ENCODE measurements around the gene KCNA3.

KCNA3 gene

DNA sequence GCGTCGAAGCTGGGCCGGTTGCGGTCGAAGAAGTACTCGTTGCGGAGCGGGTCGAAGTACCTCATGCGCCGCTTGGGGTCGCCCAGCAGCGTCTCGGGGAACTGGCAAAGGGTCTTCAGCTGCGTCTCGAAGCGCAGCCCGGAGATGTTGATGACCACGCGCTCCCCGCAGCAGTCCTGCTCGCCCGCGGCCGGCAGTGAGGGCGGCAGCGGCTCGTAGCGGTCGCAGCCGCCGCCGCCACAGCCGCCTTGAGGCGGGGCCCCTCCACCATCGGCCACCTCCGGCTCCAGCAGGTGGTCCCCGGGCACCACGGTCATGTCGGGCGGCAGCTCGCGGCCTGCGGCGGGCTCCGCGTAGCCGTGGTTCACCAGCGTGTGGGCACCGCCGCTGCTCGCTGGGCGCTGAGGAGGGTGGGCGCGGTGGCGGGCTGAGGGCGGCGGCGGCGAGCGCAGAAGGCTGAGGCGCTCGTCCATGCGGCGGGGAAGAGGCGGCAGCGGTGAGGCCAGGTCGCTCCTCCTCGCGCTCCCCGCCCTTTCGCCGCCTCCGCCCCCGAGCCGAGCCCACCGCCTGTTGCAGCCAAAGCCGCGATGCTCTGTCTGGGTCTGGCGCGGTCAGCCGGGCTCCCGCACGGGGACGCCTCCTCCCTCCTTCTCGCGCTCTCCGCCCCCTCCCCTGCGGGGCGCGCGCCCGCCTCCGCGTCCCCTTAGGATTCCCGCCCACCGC lies at the start of gene KCNA3:
TSS of gene KCNA3 (minus strand) at position 604 of the 723 bp plus-strand sequence. CDS start at position 473, 131 bp downstream.
- TF ChIP-seq, protein P1, sequence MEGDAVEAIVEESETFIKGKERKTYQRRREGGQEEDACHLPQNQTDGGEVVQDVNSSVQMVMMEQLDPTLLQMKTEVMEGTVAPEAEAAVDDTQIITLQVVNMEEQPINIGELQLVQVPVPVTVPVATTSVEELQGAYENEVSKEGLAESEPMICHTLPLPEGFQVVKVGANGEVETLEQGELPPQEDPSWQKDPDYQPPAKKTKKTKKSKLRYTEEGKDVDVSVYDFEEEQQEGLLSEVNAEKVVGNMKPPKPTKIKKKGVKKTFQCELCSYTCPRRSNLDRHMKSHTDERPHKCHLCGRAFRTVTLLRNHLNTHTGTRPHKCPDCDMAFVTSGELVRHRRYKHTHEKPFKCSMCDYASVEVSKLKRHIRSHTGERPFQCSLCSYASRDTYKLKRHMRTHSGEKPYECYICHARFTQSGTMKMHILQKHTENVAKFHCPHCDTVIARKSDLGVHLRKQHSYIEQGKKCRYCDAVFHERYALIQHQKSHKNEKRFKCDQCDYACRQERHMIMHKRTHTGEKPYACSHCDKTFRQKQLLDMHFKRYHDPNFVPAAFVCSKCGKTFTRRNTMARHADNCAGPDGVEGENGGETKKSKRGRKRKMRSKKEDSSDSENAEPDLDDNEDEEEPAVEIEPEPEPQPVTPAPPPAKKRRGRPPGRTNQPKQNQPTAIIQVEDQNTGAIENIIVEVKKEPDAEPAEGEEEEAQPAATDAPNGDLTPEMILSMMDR (IDR thresholded peaks at IDR 0.05): no peak

DNA sequence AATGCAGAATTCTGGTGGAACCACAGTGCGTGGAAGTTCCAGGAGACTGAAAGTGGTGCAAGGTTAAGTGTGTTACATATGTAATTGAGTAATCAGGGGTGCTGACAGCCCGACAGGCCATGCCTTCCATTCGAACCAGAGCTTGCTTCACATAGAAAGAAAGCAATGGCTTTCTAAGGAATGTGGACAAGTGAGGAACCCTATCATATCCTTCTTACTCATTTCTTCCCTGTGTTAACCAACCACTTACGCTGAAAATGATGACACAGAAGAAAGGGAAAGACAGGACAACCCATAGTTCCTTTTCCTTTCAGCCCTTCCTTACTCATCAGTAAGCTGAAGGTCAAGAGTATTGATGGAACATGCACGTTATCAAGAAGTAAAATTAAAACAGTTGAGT lies 48.1 kb upstream of the KCNA3 start:
- TF ChIP-seq, protein P1 (IDR thresholded peaks at IDR 0.05): no peak

DNA sequence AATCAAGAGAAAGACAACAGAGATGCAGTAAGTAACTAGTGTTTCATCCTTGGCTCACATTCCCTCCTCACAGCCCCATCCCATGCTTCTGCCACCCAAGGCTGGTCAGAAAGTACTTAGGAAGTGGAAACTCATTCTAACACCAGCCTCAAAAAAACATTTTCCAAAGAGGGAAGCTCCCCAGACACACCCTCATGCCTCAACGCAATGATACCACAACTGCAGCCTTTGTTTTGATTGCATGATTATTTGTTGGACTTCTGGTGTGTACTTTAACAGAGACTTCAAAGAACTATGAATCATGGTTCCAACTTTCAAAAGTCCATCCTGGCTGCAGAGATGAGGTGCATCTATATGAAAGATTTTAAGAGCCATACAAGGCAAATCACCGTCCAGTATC lies 45.2 kb upstream of the KCNA3 start:
- TF ChIP-seq, protein P1 (IDR thresholded peaks at IDR 0.05): no peak

DNA sequence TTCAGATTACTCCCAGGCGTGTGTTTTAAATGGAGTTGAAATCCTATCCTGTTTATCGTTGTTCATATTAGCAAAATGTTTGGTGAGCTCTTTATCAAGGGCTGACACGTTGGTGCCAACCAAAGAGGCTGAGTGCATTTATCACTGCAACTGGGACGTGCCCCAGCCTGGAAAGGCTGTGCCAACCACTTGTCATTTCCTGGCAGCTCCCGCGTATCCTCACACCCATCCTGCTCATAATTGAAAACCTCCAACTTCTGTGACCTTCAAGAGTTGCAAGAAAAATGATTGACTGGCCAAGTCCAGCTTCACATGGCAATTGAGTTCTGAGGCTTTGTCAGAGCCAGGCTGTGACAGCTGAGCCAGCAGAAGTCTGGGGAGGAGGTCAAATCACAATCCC lies 43.7 kb upstream of the KCNA3 start:
- TF ChIP-seq, protein P1 (IDR thresholded peaks at IDR 0.05): no peak

DNA sequence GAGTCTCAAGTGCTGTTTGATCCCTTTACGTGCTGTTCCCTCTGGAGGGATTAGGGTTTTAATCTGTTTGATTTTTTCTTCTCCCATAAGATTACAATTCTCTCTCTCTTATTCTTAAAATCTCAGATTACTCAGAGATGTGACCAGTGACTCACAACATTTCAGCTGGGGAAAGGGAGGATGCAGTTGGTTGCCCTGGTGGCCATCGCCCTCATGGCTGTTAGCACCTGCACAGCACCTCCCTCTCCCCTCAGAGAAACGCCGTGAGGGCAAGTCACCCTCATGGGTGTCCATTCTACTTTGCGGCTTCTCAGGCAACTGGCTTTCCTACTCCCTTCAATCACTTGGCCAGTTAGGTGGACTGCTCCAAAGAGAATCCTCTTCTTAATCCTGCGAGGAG lies 42.4 kb upstream of the KCNA3 start:
- TF ChIP-seq, protein P1 (IDR thresholded peaks at IDR 0.05): no peak

DNA sequence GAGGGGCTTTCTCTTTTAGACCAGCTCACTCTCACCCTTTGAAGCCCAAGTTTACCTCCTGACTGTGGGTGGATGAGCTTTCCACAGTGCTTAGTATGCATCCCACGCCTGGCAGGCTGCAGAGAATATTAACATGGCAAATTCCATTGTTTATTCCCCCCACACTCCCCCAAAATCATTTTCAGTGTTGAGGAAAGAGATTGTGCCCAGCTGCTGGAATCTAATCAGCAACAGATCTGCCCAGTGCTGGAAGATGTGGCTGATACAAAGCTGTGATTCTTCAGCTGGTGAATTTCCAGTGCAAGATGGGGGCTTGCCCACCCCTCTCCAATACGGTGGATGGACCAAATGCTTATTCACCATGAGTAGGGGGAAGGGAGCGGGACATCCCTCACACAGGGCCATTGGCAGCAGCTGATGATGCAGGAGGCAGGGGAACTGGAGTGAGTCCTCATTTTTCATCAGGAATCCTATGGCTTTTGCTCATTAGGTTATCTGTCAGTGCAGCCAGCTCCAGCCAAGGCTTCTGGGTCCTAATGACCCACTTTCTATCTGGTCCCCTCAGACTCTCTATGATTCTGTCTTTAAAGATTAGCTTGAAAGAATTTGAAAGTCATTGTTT lies 39.7 kb upstream of the KCNA3 start:
- TF ChIP-seq, protein P1 (IDR thresholded peaks at IDR 0.05): no peak

DNA sequence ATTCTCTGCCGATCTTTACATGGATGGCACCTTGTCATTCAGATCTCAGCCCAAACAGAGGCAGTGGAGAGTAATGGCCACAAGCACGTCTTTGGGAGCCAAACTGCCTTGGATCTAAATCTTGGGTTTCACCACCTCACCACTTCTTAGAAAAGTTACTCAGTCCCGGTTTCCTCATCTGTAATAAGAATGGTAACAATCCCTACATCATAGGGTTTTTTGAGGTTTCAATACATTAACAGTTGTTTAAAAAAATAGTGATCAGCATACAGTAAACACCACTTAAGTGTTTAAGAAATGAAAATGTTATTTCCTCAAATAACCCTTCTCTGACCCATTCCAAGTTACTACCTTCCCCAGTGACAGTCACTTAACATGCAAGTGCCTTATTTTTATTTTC lies 38.5 kb upstream of the KCNA3 start:
- TF ChIP-seq, protein P1 (IDR thresholded peaks at IDR 0.05): no peak
